ENCODE results near the gene USP14.
"Not testable (repeated sequence)": the region's sequence is repeated elsewhere in the genome, so short reads cannot be mapped to it uniquely, and the experiment has no call there.

The USP14 gene

DNA sequence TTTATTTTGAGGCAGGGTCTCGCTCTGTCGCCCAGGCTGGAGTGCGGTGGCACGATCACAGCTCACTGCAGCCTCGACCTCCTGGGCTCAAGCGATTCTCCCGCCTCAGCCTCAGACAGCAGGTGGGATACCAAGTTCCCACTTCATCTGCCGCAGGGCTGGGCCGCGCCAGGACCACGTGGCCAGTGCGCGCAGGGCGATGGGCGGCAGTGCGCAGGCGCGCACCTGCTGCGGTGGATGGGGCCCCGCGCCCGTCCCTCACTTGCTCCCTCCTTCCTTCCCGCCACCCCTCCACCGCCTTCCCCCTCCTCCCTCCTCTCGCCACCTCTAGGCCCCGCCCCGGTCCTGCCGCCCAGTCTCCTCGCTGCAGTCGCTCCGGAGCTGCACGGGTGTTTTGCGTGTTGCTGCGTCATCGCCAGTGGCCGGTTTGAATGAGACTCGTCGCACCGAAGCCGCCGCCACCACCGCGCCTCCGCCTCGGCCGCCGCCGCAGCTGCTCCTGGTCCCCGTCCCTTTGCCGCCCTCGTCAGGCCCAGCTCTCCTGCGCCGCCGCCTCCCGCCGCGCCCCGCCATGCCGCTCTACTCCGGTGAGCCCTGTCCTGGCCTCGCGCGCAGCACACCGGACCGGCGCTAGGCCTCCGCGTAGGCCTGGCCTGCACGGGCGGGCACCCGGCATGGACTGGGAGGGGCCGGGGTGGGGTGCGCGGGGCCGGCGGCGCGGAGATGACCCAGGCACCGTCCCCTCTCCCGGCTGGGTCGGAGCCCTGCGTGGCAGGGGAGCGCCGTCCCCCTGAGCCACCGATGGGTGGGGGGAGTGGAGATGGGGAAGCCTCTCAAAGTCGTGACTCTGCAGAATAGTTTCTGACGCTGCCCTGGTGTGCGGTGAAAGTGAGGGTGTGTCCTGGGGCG, at the start of gene USP14:
Gene USP14 (plus strand): TSS at position 430 of the 909 bp plus-strand sequence. CDS start 142 bp downstream, at position 572.
- Histone ChIP-seq H3K4me2 (ENCODE audit: low read length) (peak within 1 kb of the TSS; percentile 99), H3K36me3 (ENCODE audit: control insufficient read depth, low read length) (peaks cover 42% of the 10 kb centered on the region), H3F3A (ENCODE audit: control insufficient read depth, insufficient read depth) (no peaks in the 10 kb centered on the region), H3K4me3 (ENCODE audit: low read length) (peak within 1 kb of the TSS; percentile 97), H4K20me1 (ENCODE audit: control insufficient read depth, insufficient read depth, low read depth, low read length) (peaks cover 12% of the 10 kb centered on the region; the same call in 1 of the 2 replicates), H3K27me3 (ENCODE audit: control insufficient read depth, low read length) (no peaks in the 10 kb centered on the region), H3K27ac (ENCODE audit: low read depth, low read length) (peak within 1 kb of the TSS; percentile 43), H3K79me2 (ENCODE audit: control insufficient read depth, low read length) (peaks cover 51% of the 10 kb centered on the region), H3K9me2 (replicated peaks; ENCODE audit: control insufficient read depth, low read length) (no peaks in the 10 kb centered on the region), H3K4me1 (ENCODE audit: control insufficient read depth, low read length) (peaks cover 25% of the 10 kb centered on the region), H3K9me3 (ENCODE audit: control insufficient read depth, insufficient read depth, low read length) (no peaks in the 10 kb centered on the region)
- TF ChIP-seq, protein P1, sequence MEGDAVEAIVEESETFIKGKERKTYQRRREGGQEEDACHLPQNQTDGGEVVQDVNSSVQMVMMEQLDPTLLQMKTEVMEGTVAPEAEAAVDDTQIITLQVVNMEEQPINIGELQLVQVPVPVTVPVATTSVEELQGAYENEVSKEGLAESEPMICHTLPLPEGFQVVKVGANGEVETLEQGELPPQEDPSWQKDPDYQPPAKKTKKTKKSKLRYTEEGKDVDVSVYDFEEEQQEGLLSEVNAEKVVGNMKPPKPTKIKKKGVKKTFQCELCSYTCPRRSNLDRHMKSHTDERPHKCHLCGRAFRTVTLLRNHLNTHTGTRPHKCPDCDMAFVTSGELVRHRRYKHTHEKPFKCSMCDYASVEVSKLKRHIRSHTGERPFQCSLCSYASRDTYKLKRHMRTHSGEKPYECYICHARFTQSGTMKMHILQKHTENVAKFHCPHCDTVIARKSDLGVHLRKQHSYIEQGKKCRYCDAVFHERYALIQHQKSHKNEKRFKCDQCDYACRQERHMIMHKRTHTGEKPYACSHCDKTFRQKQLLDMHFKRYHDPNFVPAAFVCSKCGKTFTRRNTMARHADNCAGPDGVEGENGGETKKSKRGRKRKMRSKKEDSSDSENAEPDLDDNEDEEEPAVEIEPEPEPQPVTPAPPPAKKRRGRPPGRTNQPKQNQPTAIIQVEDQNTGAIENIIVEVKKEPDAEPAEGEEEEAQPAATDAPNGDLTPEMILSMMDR (IDR thresholded peaks at IDR 0.05; ENCODE audit: low read depth, low read length, poor library complexity, severe bottlenecking): no peak
- TF ChIP-seq EZH2phosphoT487 (IDR thresholded peaks at IDR 0.05; ENCODE audit: borderline replicate concordance, low read length): no peak

DNA sequence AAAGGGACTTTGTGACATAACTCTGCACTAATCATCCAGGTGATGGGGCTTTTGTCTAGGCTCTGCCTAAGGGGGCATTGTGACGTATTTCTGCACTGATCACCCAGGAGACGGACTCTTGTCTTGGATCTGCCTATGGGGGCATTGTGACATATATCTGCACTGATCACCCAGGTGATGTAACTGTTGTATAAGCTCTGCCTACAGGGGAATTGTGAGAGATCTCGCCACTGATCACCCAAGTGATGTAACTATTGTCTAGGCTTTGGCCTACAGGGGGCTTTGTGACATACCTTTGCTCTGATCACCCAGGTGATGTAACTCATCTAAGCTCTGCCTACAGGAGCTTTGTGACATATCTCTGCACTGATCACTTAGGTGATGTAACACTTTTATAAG, 49.7 kb upstream of the USP14 start:
- not testable (repeated sequence) for H3K27me3 ChIP-seq (ENCODE audit: control insufficient read depth, low read length); H3K9me3 ChIP-seq (ENCODE audit: control insufficient read depth, insufficient read depth, low read length); H3K9me2 ChIP-seq (replicated peaks; ENCODE audit: control insufficient read depth, low read length); H3K36me3 ChIP-seq (ENCODE audit: control insufficient read depth, low read length); H3K4me2 ChIP-seq (ENCODE audit: low read length); H4K20me1 ChIP-seq (ENCODE audit: control insufficient read depth, insufficient read depth, low read depth, low read length); H3K79me2 ChIP-seq (ENCODE audit: control insufficient read depth, low read length); H3K4me3 ChIP-seq (ENCODE audit: low read length); H3K27ac ChIP-seq (ENCODE audit: low read depth, low read length); H3F3A ChIP-seq (ENCODE audit: control insufficient read depth, insufficient read depth); H3K4me1 ChIP-seq (ENCODE audit: control insufficient read depth, low read length)

DNA sequence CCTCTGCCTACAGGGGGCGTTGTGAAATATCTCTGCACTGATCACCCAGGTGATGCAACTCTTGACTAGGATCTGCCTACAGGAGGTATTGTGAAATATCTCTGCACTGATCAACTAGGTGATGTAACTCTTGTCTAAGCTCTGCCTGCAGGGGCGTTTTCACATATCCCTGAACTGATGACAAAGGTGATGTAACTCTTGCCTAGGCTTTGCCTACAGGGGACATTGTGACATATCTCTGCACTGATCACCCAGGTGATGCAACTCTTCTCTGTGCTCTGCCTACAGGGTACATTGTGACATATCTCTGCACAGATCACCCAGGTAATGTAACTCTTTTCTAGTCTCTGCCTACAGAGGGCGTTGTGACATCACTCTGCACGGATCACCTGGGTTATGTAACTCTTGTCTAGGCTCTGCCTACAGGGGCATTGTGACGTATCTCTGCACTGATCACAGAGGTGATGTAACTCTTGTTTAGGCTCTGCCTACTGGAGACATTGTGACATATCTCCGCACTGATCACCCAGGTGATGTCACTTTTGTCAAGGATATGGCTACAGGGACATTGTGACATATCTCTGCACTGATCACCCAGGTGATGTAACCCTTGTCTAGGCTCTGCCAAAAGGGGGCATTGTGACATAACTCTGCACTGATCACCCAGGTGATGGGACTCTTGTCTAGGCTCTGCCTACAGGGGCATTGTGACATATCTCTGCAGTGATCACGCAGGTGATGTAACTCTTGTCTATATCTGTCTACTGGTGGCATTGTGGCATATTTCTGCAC, 49.0 kb upstream of the USP14 start:
- H3K4me3 ChIP-seq (ENCODE audit: low read length); H3K4me2 ChIP-seq (ENCODE audit: low read length); H3K9me3 ChIP-seq (ENCODE audit: control insufficient read depth, insufficient read depth, low read length); H3K79me2 ChIP-seq (ENCODE audit: control insufficient read depth, low read length); H3K9me2 ChIP-seq (replicated peaks; ENCODE audit: control insufficient read depth, low read length); H4K20me1 ChIP-seq (ENCODE audit: control insufficient read depth, insufficient read depth, low read depth, low read length); H3F3A ChIP-seq (ENCODE audit: control insufficient read depth, insufficient read depth); H3K36me3 ChIP-seq (ENCODE audit: control insufficient read depth, low read length); H3K27ac ChIP-seq (ENCODE audit: low read depth, low read length); H3K4me1 ChIP-seq (ENCODE audit: control insufficient read depth, low read length); H3K27me3 ChIP-seq (ENCODE audit: control insufficient read depth, low read length): not testable (repeated sequence)

DNA sequence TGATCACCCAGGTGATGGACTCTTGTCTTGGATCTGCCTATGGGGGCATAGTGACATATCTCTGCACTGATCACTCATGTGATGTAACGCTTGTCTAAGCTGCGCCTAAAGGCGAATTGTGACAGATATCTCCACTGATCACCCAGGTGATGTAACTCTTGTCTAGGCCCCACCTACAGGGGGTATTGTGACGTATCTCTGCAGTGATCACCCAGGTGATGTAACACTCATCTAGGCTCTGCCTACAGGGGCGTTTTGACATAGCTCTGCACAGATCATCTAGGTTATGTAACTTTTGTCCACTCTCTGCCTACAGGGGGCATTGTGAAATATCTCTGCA, 48.5 kb upstream of the USP14 start:
- not testable (repeated sequence) for H3K36me3 ChIP-seq (ENCODE audit: control insufficient read depth, low read length); H3K4me1 ChIP-seq (ENCODE audit: control insufficient read depth, low read length); H3K4me3 ChIP-seq (ENCODE audit: low read length); H3K9me2 ChIP-seq (replicated peaks; ENCODE audit: control insufficient read depth, low read length); H3F3A ChIP-seq (ENCODE audit: control insufficient read depth, insufficient read depth); H4K20me1 ChIP-seq (ENCODE audit: control insufficient read depth, insufficient read depth, low read depth, low read length); H3K9me3 ChIP-seq (ENCODE audit: control insufficient read depth, insufficient read depth, low read length); H3K27ac ChIP-seq (ENCODE audit: low read depth, low read length); H3K79me2 ChIP-seq (ENCODE audit: control insufficient read depth, low read length); H3K4me2 ChIP-seq (ENCODE audit: low read length); H3K27me3 ChIP-seq (ENCODE audit: control insufficient read depth, low read length)

DNA sequence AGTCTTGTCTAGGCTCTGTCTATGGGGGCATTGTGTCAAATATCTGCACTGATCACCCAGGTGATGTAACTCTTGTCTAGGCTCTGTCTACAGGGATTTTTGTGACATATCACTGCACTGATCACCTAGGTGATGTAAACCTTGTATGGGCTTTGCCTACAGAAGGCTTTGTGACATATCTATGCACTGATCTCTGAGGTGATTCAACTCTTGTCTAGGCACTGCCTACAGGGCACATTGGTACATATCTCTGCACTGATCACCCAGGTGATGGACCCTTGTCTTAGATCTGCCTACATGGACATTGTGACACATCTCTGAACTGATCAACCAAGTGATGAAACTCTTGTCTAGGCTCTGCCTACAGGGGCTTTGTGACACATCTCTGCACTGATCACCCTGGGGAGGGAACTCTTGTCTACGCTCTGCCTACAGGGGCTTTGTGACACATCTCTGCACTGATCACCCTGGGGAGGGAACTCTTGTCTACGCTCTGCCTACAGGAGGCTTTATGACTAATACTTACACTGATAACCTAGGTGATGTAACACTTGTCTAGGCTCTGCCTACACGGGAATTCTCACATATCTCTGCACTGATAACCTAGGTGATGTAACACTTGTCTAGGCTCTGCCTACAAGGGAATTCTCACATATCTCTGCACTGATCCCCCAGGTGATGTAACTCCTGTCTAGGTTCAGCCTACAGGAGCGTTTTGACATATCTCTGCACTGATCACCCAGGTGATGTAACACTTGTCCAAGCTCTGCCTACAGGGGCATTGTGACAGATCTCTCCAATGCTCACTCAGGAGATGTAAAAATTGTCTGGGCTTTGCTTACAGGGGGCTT, 47.8 kb upstream of the USP14 start:
- not testable (repeated sequence) for H3K4me2 ChIP-seq (ENCODE audit: low read length); H3K36me3 ChIP-seq (ENCODE audit: control insufficient read depth, low read length); H3K4me1 ChIP-seq (ENCODE audit: control insufficient read depth, low read length); H3K27me3 ChIP-seq (ENCODE audit: control insufficient read depth, low read length); H3K9me3 ChIP-seq (ENCODE audit: control insufficient read depth, insufficient read depth, low read length); H3K79me2 ChIP-seq (ENCODE audit: control insufficient read depth, low read length); H3K9me2 ChIP-seq (replicated peaks; ENCODE audit: control insufficient read depth, low read length); H3K4me3 ChIP-seq (ENCODE audit: low read length); H4K20me1 ChIP-seq (ENCODE audit: control insufficient read depth, insufficient read depth, low read depth, low read length); H3K27ac ChIP-seq (ENCODE audit: low read depth, low read length); H3F3A ChIP-seq (ENCODE audit: control insufficient read depth, insufficient read depth)

All from DOHH2 (cell line).